ENCODE results near the gene CA5B. TPM values are rescaled to one million over a fixed set of nuclear protein-coding genes. Genes with fewer than 3 reads are reported as not detected.

The CA5B gene
- total and polyA plus RNA-seq, 2 of the 8 experiments (the other 6 are each of a cell fraction or from before 2014, with no cell fraction given), result 3.3 to 8.6 TPM

DNA sequence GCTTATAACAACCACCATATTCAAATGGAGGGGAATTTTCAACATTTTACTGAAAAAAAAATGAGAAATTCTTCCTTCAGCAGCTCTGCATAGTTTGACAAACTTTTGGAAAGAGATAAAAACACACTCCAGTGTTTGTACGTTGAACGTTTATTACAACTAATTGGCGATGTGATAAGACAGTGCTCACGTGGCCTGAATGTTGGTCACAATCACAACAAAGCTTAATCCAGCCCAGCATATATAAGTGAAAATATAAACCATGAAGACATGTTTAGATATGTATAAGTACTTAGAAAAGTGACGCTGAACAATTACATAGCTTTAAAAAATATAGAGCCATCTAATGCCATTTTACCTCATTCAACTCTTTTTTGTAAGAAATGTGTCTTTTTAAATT lies 87.9 kb downstream of the CA5B start (continued):
- TF ChIP-seq, protein P1, sequence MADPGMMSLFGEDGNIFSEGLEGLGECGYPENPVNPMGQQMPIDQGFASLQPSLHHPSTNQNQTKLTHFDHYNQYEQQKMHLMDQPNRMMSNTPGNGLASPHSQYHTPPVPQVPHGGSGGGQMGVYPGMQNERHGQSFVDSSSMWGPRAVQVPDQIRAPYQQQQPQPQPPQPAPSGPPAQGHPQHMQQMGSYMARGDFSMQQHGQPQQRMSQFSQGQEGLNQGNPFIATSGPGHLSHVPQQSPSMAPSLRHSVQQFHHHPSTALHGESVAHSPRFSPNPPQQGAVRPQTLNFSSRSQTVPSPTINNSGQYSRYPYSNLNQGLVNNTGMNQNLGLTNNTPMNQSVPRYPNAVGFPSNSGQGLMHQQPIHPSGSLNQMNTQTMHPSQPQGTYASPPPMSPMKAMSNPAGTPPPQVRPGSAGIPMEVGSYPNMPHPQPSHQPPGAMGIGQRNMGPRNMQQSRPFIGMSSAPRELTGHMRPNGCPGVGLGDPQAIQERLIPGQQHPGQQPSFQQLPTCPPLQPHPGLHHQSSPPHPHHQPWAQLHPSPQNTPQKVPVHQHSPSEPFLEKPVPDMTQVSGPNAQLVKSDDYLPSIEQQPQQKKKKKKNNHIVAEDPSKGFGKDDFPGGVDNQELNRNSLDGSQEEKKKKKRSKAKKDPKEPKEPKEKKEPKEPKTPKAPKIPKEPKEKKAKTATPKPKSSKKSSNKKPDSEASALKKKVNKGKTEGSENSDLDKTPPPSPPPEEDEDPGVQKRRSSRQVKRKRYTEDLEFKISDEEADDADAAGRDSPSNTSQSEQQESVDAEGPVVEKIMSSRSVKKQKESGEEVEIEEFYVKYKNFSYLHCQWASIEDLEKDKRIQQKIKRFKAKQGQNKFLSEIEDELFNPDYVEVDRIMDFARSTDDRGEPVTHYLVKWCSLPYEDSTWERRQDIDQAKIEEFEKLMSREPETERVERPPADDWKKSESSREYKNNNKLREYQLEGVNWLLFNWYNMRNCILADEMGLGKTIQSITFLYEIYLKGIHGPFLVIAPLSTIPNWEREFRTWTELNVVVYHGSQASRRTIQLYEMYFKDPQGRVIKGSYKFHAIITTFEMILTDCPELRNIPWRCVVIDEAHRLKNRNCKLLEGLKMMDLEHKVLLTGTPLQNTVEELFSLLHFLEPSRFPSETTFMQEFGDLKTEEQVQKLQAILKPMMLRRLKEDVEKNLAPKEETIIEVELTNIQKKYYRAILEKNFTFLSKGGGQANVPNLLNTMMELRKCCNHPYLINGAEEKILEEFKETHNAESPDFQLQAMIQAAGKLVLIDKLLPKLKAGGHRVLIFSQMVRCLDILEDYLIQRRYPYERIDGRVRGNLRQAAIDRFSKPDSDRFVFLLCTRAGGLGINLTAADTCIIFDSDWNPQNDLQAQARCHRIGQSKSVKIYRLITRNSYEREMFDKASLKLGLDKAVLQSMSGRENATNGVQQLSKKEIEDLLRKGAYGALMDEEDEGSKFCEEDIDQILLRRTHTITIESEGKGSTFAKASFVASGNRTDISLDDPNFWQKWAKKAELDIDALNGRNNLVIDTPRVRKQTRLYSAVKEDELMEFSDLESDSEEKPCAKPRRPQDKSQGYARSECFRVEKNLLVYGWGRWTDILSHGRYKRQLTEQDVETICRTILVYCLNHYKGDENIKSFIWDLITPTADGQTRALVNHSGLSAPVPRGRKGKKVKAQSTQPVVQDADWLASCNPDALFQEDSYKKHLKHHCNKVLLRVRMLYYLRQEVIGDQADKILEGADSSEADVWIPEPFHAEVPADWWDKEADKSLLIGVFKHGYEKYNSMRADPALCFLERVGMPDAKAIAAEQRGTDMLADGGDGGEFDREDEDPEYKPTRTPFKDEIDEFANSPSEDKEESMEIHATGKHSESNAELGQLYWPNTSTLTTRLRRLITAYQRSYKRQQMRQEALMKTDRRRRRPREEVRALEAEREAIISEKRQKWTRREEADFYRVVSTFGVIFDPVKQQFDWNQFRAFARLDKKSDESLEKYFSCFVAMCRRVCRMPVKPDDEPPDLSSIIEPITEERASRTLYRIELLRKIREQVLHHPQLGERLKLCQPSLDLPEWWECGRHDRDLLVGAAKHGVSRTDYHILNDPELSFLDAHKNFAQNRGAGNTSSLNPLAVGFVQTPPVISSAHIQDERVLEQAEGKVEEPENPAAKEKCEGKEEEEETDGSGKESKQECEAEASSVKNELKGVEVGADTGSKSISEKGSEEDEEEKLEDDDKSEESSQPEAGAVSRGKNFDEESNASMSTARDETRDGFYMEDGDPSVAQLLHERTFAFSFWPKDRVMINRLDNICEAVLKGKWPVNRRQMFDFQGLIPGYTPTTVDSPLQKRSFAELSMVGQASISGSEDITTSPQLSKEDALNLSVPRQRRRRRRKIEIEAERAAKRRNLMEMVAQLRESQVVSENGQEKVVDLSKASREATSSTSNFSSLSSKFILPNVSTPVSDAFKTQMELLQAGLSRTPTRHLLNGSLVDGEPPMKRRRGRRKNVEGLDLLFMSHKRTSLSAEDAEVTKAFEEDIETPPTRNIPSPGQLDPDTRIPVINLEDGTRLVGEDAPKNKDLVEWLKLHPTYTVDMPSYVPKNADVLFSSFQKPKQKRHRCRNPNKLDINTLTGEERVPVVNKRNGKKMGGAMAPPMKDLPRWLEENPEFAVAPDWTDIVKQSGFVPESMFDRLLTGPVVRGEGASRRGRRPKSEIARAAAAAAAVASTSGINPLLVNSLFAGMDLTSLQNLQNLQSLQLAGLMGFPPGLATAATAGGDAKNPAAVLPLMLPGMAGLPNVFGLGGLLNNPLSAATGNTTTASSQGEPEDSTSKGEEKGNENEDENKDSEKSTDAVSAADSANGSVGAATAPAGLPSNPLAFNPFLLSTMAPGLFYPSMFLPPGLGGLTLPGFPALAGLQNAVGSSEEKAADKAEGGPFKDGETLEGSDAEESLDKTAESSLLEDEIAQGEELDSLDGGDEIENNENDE (IDR thresholded peaks at IDR 0.05; ENCODE audit: insufficient replicate concordance, low read length), result no peak
- TF ChIP-seq, protein P2, sequence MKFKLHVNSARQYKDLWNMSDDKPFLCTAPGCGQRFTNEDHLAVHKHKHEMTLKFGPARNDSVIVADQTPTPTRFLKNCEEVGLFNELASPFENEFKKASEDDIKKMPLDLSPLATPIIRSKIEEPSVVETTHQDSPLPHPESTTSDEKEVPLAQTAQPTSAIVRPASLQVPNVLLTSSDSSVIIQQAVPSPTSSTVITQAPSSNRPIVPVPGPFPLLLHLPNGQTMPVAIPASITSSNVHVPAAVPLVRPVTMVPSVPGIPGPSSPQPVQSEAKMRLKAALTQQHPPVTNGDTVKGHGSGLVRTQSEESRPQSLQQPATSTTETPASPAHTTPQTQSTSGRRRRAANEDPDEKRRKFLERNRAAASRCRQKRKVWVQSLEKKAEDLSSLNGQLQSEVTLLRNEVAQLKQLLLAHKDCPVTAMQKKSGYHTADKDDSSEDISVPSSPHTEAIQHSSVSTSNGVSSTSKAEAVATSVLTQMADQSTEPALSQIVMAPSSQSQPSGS (IDR thresholded peaks at IDR 0.05; ENCODE audit: low read length), result no peak
- no peak for TF ChIP-seq HDAC2 (IDR thresholded peaks at IDR 0.05; ENCODE audit: borderline replicate concordance in 1 of 2, low read depth in 2 of 2, low read length in 2 of 2)
- TF ChIP-seq POLR2AphosphoS5 (IDR thresholded peaks at IDR 0.05; ENCODE audit: low read depth, low read length), result no peak
- no peak for TF ChIP-seq MAFK (IDR thresholded peaks at IDR 0.05; ENCODE audit: low read depth, low read length)
